Peyer's patch (tissue), 4 donors: ENCODE results near the gene THBS3.

ENCODE experiments used
- POLR2A ChIP-seq, 2 donors: fragments of 450-650 bp; IDR thresholded peaks; one replicate each; pipeline ENCODE4 v1.5.1; 2017; ENCODE audit warnings: antibody characterized with exemption in 2 of 2, mild to moderate bottlenecking in 2 of 2, moderate library complexity in 2 of 2
- TF ChIP-seq, protein P1 (sequence below), 6 experiments: fragments of 450-650 bp in 4 of 6; fragments of 200-600 bp in 2 of 6; sonication (generic) in 1 of 6; IDR thresholded peaks; one replicate each; pipeline ENCODE4 v1.5.1; 2017 to 2019; ENCODE audit warnings: antibody characterized with exemption in 6 of 6, mild to moderate bottlenecking in 3 of 6, moderate library complexity in 1 of 6

DNA sequence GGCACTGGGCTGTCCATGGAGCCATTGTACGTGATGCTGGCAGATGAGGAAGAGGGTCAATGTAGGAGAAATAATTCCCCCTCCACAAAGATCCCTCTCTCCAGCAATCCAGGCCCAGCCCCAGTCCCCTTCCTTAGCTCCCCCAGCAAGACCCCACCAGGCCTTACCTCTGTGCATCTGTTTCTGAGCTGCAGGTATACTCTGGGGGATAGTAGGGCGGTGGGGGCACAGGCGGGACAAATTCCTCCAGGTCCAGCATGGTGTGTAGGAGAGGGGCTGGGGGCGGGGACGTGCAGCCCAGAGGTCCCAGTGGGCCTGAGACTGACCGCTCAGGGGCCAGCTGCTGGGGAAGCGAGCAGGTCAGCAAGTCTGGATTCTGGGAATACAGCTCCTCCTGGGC, 43.9 kb upstream of the THBS3 start:
- TF ChIP-seq, protein P1, sequence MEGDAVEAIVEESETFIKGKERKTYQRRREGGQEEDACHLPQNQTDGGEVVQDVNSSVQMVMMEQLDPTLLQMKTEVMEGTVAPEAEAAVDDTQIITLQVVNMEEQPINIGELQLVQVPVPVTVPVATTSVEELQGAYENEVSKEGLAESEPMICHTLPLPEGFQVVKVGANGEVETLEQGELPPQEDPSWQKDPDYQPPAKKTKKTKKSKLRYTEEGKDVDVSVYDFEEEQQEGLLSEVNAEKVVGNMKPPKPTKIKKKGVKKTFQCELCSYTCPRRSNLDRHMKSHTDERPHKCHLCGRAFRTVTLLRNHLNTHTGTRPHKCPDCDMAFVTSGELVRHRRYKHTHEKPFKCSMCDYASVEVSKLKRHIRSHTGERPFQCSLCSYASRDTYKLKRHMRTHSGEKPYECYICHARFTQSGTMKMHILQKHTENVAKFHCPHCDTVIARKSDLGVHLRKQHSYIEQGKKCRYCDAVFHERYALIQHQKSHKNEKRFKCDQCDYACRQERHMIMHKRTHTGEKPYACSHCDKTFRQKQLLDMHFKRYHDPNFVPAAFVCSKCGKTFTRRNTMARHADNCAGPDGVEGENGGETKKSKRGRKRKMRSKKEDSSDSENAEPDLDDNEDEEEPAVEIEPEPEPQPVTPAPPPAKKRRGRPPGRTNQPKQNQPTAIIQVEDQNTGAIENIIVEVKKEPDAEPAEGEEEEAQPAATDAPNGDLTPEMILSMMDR (IDR thresholded peaks at IDR 0.05), result no peak
- TF ChIP-seq POLR2A (IDR thresholded peaks at IDR 0.05), result no peak
